HUES64 (cell line): ENCODE measurements around the gene AFAP1.

ENCODE experiments used
- H3K27ac ChIP-seq: 2 replicates; pipeline ENCODE4 v1.7.0; 2013; ENCODE audit warnings: low read depth, low read length, inconsistent platforms
- H3K27me3 ChIP-seq: 2 replicates; pipeline ENCODE4 v1.6.1; 2013; ENCODE audit warnings: mild to moderate bottlenecking, low read length; ENCODE audit not compliant: insufficient read depth
- H3K36me3 ChIP-seq: 2 replicates; pipeline ENCODE4 v1.6.1; 2013; ENCODE audit warnings: mild to moderate bottlenecking, low read length; ENCODE audit not compliant: insufficient read depth
- H3K4me1 ChIP-seq: 2 replicates; pipeline ENCODE4 v1.6.1; 2013; ENCODE audit warnings: mild to moderate bottlenecking, low read length, moderate library complexity; ENCODE audit not compliant: insufficient read depth
- H3K4me3 ChIP-seq: 2 replicates; pipeline ENCODE4 v1.5.1; 2013; ENCODE audit warnings: mild to moderate bottlenecking, low read length, moderate library complexity
- H3K9ac ChIP-seq: 2 replicates; pipeline ENCODE4 v1.6.1; 2013; ENCODE audit warnings: mild to moderate bottlenecking, low read depth, low read length
- H3K9me3 ChIP-seq: 2 replicates; pipeline ENCODE4 v1.6.1; 2013; ENCODE audit warnings: low read depth, low read length; ENCODE audit not compliant: insufficient read depth
- WGBS: fragments of 150-250, 120-280 bp; methylation state at CpG from one replicate; pipeline ENCODE4 v1.1.7; 2013; ENCODE audit warnings: missing lambda C conversion rate; 5-methylcytosine and 5-hydroxymethylcytosine counted together

The AFAP1 gene

DNA sequence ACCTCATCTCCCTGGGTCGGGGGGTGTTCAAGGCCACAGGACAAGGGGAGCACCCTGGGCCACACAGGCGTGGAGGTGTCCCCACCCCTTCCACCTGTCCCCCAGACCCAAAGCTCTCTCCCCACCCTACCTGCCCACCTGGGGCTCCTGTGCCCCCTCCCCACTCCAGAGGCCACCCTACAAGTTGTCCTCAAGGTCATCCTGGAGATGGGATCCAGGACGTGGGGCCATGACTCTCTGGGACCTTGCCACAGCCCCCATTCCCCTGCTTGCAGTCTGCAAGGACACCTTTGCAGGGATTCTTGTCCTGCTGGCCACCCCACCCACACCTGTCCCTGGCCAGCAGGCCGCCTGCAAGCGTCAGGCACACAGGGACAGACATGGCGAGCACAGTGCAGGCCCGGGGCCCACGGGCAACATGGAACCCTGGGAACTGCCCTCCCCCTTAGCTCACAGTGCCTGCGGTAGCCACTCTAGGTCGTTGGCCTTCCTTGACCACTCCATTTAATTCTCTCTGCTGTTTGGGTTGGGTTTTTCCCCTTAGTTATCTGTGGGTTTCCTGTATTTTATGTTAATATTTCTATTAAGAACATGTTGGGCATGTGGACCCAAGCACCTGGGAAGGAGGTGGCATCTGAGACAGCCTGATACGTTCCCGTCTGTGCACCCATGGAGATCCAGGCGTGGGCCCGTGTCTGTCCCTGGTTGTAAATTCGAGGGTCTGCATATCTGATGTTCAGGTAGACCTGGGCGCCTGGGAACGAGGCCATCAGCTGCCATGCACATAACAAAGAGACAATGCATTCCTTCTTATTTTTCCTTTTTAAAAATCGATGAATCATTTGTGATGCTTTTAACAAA lies 197.5 kb downstream of the AFAP1 start:
- Histone ChIP-seq H3K9ac (no peak overlapping the region), H3K36me3 (no peaks in the 10 kb centered on the region), H3K27ac (no peak overlapping the region), H3K27me3 (no peaks in the 10 kb centered on the region), H3K4me1 (no peaks in the 10 kb centered on the region), H3K4me3 (no peak overlapping the region), H3K9me3 (no peaks in the 10 kb centered on the region)
- 92% methylated on average over 18 of the region's 18 CpGs for WGBS

DNA sequence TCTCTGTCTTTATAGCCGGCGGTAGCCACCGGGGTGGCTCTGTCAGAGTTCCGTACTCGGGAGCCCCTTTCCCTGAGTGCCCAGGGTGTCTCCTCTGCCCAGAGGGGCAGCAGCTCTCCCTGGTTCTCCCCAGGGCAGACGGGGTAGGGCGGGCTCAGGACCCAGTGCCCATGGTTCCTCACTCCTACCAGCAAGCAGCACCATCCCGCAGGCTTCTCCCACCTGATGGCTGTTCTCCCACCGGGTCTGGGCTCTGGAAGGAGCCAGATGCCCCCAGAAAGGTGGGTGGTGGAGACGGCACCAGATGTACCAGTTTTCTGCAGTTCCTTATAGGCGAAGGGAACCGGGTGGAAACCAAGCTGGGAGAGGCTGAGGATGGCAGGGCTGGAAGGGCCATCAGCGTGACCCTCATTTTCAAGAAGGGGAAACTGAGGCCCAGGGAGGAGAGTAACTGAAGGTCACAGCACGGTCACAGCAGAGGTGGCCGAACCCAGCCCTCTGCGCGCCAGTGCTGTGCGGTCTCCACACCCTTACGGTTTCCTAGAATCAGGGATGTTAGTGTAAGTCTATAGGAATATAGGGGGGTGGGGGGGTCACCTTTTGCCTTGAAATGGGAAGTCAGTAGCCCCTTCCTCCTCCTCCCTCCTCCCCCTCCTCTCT lies 198.7 kb downstream of the AFAP1 start:
- Histone ChIP-seq H3K27me3 (no peaks in the 10 kb centered on the region), H3K4me1 (no peaks in the 10 kb centered on the region), H3K9ac (no peak overlapping the region), H3K4me3 (no peak overlapping the region), H3K27ac (no peak overlapping the region), H3K36me3 (no peaks in the 10 kb centered on the region), H3K9me3 (no peaks in the 10 kb centered on the region)
- 94% methylated on average over 18 of the region's 19 CpGs for WGBS

DNA sequence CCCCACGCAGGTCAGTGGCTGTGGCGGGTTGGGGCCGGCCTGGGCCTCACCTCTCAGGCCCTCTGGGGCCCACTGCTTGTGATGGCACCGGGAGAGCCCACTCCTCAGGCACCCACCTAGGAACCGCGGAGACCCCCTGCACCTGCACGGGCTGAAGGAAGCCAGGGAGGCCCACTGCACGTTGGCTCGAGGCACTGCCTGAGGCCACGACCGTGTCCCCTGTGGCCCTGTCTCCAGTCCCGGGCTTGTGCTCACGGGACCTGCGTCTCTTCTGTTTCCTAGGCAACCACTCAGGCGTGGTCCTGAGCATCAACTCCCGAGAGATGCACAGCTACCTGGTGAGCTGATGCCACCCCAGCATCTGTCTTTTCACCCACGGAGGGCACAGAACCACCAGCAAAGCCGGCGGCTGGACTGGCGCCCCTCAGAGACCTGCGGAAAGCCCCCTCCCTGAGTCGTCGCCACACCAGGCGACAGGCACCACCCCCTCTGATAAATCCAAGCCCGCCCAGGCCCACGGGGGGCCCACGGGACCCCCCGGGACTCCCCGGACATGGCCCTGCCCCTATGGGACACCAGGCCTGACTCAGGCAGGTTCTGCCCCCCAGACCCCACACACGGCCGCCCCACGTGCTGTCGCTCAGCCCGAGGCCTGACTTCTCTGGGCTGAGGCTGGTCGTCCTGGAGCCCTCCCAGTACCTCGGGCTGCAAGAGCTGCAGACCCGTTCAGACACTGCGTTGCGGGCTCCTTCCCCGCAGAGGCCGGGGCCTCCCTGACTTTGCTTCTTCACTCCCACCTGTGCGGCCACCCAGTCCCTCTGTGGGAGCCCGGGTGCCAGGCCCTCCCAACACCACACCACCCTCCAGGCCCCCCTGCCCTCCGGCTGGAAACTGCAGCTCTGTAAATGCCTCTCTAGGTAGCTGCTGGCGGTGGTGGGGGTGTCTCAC lies 199.5 kb downstream of the AFAP1 start:
- Histone ChIP-seq H3K36me3 (no peaks in the 10 kb centered on the region), H3K27ac (no peak overlapping the region), H3K27me3 (no peaks in the 10 kb centered on the region), H3K4me3 (no peak overlapping the region), H3K9ac (no peak overlapping the region), H3K9me3 (no peaks in the 10 kb centered on the region), H3K4me1 (no peaks in the 10 kb centered on the region)
- WGBS = 93% methylated on average over 45 of the region's 45 CpGs

DNA sequence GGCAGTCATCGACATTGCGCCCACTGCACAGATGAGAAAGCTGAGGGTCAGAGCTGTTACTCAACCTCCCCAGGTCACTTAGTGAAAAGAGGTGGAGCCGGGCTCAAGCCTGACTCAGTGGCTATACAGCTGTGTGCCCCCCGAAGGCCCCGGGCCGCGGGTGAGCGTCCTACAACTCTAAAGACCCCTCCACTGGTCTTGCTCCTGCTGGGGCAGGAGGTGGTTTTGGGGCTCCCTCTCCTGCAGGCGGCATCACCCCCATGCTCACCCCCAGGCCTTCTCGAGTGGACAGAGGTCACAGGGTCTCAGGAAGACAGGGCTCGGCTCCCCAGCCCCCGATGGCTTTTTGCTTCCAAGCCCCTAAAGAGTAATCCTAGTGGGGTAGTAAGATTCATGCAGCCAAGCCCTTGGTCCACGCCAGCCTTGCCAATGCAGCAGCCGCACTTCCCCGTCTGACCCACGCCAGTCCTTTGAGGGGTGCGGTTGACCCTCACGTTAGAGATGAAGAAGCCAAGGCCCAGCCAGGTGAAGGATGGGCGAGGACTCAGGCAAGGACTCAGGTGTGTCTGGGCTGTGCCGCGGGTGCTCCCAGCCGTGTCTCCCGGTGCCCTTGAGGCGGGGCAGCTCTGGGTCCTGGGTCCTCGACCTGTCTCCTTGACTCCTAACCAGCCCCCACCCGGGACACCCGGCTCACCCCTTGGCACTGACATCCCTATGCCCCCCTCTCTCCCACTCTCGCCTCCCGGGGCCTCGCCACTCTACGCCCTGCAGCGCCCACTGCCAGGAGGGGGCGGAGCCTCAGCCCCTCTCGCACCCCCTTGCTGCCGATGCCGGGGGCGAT lies 200.4 kb downstream of the AFAP1 start:
- H3K4me1 ChIP-seq = no peaks in the 10 kb centered on the region
- H3K9me3 ChIP-seq = no peaks in the 10 kb centered on the region
- 95% methylated on average over 37 of the region's 37 CpGs for WGBS
- no peak overlapping the region for H3K4me3 ChIP-seq
- no peaks in the 10 kb centered on the region for H3K27me3 ChIP-seq
- H3K27ac ChIP-seq = no peak overlapping the region
- H3K36me3 ChIP-seq = no peaks in the 10 kb centered on the region
- H3K9ac ChIP-seq = no peak overlapping the region

DNA sequence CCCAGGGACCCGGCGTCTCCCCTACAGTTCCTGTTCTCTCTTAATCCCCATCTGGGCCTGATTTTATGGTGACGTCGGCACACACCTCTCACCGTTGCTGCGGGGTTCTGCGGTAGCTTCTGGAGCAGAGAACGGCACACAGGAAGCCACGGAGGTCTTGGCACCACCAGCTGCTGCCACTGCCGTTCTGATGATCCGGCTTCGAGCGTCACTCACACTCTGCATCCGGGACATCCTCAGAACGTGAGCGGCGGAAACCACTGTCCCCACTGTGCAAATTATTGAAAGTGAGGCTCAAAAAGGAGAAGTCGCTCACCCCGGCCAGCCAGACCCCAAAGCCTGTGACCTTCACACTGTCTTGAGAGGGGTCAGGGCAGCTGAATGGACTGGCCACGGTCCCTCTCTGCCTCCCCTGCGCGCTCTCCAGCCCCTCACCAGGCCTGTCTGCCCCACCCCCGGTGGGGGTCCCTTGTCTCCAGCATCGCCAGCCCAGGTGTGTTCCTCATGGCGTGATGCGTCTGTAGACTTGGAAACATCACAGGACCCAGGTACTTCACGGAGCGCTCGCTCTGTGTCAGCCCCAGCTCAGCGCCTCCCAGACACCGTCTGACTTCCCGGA lies 201.1 kb downstream of the AFAP1 start:
- no peaks in the 10 kb centered on the region for H3K36me3 ChIP-seq
- H3K4me3 ChIP-seq = no peak overlapping the region
- H3K4me1 ChIP-seq = no peaks in the 10 kb centered on the region
- no peak overlapping the region for H3K27ac ChIP-seq
- 94% methylated on average over 32 of the region's 32 CpGs for WGBS
- H3K9ac ChIP-seq = no peak overlapping the region
- no peaks in the 10 kb centered on the region for H3K27me3 ChIP-seq
- no peaks in the 10 kb centered on the region for H3K9me3 ChIP-seq

DNA sequence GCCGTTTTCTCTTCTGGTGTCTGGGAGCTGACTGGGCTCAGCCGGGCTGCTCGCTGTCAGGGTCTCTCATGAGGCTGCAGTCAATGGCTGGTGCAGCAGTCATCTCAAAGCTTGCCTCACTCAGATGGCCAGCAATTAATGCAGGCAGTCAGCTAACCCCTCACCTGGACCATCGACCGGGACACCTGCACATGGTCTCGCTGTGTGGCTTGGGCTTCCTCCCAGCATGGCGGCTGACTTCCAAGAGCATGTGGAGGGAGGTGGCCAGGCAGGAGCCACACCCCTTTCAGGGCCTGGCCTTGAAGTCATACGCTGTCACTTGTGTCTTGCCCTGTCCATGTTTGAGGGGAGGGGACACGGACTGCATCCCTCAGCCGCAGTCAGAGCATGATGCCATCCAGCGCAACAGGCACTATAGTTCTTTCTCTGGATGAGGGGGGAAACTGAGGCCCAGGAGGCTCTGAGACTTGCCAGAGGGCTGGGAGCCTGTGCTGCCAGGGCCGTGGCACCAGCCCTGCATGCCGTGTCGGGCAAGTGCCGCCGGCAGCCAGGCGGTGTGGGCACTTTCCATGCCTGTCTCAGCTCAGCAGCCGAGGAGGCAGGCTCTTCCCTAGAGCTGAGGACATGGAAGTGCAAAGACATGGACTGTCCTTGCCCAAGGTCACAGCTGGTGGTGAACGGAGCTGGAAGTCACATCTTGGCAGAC lies 201.8 kb downstream of the AFAP1 start:
- H3K4me1 ChIP-seq = no peaks in the 10 kb centered on the region
- 95% methylated on average over 19 of the region's 19 CpGs for WGBS
- H3K27me3 ChIP-seq = no peaks in the 10 kb centered on the region
- no peak overlapping the region for H3K27ac ChIP-seq
- H3K36me3 ChIP-seq = no peaks in the 10 kb centered on the region
- no peak overlapping the region for H3K4me3 ChIP-seq
- H3K9ac ChIP-seq = no peak overlapping the region
- no peaks in the 10 kb centered on the region for H3K9me3 ChIP-seq

DNA sequence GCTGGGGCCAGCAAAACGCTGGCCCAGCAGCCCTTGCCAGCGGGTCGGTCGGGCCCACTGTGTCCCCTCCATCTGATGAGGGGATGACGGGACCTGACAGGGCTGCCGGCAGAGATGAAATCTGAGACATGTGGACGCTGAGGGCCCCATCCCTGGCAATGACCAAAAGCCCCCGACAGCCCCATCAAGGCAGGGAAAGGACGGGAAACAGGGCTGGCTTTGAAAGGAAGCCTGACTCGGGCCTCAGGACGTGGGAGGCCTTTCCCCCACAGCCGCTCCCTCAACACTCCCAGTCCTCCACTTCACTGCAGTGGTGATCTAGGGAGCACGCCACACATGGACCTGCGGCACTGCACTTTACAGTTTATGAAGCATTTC lies 202.4 kb downstream of the AFAP1 start:
- WGBS = 91% methylated on average over 14 of the region's 14 CpGs
- Histone ChIP-seq H3K4me3 (no peak overlapping the region), H3K9me3 (no peaks in the 10 kb centered on the region), H3K27me3 (no peaks in the 10 kb centered on the region), H3K9ac (no peak overlapping the region), H3K27ac (no peak overlapping the region), H3K36me3 (no peaks in the 10 kb centered on the region), H3K4me1 (no peaks in the 10 kb centered on the region)

DNA sequence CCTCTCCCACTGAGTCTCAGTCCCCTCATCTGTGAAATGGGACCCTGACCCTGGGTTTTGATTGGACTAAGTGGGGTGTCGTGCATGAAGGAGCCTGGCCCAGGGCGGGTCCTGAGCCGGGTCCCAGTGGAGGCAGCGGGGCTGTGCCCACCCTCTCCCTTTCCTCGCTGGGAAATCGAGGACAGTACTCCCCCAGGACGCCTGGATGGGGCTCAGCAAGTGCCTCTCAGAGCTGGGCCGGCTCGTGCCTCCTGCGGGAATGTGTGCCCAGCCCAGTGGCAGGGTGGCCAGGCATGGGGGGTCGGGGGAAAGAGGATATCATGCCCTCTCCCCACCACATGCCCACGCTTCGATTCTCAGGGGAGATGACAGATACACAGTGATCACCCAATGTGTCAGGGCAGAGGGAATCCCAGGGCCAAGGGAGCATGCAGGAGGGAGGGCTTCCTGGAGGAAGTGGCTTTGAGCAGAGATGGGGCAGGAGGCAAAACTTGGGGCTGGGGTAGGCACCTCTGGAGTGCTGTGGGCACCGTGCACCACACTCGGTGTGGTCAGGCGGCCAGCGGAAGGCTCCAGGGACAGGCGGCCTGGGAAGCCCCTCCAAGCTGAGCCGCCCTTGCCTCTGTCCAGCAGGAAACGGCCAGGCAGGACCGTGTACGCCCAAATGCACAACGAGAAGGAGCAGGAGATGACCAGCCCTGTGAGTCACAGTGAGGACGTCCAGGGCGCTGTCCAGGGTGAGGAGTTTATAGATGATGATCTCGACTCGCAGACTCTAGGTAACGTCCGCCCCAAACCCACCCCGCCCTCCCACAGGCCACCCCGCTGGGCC lies 203.0 kb downstream of the AFAP1 start:
- Histone ChIP-seq H3K36me3 (no peaks in the 10 kb centered on the region), H3K4me3 (no peak overlapping the region), H3K27me3 (no peaks in the 10 kb centered on the region), H3K27ac (no peak overlapping the region), H3K4me1 (no peaks in the 10 kb centered on the region), H3K9ac (no peak overlapping the region), H3K9me3 (no peaks in the 10 kb centered on the region)
- WGBS = 93% methylated on average over 31 of the region's 31 CpGs

DNA sequence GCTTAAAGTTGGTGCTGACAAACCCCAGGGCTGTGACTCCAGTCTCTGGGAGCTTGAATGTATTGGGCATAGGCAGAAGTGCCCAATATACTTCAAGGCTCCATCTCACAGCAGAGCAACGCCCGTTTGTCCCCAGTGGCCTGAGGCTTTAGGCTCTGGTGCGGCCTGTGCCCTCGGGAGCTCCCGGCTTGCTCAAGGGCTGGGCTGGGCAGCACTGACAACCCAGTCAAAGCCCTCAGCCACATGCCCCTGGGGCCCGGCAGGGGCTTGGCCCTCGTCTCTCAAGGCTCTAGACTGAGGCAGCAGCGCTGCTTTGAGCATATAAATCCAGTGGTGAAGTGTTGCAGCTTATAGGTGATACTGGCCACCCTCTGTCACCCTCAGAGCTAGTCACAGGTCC lies 203.7 kb downstream of the AFAP1 start:
- 92% methylated on average over 8 of the region's 8 CpGs for WGBS
- H3K27ac ChIP-seq = no peak overlapping the region
- no peak overlapping the region for H3K4me3 ChIP-seq
- no peaks in the 10 kb centered on the region for H3K27me3 ChIP-seq
- no peaks in the 10 kb centered on the region for H3K4me1 ChIP-seq
- H3K9me3 ChIP-seq = no peaks in the 10 kb centered on the region
- H3K36me3 ChIP-seq = no peaks in the 10 kb centered on the region
- no peak overlapping the region for H3K9ac ChIP-seq
